ENCODE data around the gene SLC6A18. TPM values are rescaled to one million over a fixed set of nuclear protein-coding genes. Genes with fewer than 3 reads are reported as not detected.

SLC6A18 gene
- total and polyA plus RNA-seq, 9 of the 15 experiments (the other 6 are each of a cell fraction or from before 2014, with no cell fraction given), result not detected

GRCh38 chr5:1192971-1193590 lies 32.1 kb upstream of the SLC6A18 start (continued):
- TF ChIP-seq ZNF184 (CRISPR knock-in tag; IDR thresholded peaks at IDR 0.05), result no peak
- TF ChIP-seq CREB1 (IDR thresholded peaks at IDR 0.05), result no peak
- no peak for TF ChIP-seq CREB1 (CRISPR knock-in tag; IDR thresholded peaks at IDR 0.05)
- no peak for TF ChIP-seq JUNB (CRISPR knock-in tag; conservative IDR thresholded peaks at IDR 0.05)
- peak; percentile 76; the same call in 1 of the 2 replicates for TF ChIP-seq OTX1 (CRISPR knock-in tag; IDR thresholded peaks at IDR 0.05)
- TF ChIP-seq, protein P1, sequence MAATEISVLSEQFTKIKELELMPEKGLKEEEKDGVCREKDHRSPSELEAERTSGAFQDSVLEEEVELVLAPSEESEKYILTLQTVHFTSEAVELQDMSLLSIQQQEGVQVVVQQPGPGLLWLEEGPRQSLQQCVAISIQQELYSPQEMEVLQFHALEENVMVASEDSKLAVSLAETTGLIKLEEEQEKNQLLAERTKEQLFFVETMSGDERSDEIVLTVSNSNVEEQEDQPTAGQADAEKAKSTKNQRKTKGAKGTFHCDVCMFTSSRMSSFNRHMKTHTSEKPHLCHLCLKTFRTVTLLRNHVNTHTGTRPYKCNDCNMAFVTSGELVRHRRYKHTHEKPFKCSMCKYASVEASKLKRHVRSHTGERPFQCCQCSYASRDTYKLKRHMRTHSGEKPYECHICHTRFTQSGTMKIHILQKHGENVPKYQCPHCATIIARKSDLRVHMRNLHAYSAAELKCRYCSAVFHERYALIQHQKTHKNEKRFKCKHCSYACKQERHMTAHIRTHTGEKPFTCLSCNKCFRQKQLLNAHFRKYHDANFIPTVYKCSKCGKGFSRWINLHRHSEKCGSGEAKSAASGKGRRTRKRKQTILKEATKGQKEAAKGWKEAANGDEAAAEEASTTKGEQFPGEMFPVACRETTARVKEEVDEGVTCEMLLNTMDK (IDR thresholded peaks at IDR 0.05; ENCODE audit: borderline replicate concordance, insufficient read depth, low read depth, low read length, poor library complexity, severe bottlenecking), result no peak
- no peak for TF ChIP-seq ZKSCAN3 (CRISPR knock-in tag; IDR thresholded peaks at IDR 0.05)
- TF ChIP-seq MCM3 (IDR thresholded peaks at IDR 0.05), result peak; percentile 71; the same call in 1 of the 2 replicates
- TF ChIP-seq NFATC3 (IDR thresholded peaks at IDR 0.05), result no peak
- TF ChIP-seq U2AF1 (optimal IDR thresholded peaks at IDR 0.05; ENCODE audit: low read depth, low read length), result no peak
- TF ChIP-seq KLF13 (tag; IDR thresholded peaks at IDR 0.05; ENCODE audit: borderline replicate concordance, low read depth), result no peak
- no peak for TF ChIP-seq ESRRB (CRISPR knock-in tag; IDR thresholded peaks at IDR 0.05; ENCODE audit: borderline replicate concordance)
- 0 out of 4 replicates have a peak, but pooled peaks of 1 of the 2 experiments have one; percentile 84 for TF ChIP-seq MCM7 (IDR thresholded peaks at IDR 0.05)
- TF ChIP-seq HDGF (IDR thresholded peaks at IDR 0.05), result no peak
- TF ChIP-seq FOXK2 (conservative IDR thresholded peaks at IDR 0.05 in 1 of 2, IDR thresholded peaks at IDR 0.05 in 1 of 2; ENCODE audit: low read depth in 2 of 2), result no peak
- no peak for TF ChIP-seq HMGXB4 (CRISPR knock-in tag; IDR thresholded peaks at IDR 0.05)
- TF ChIP-seq NCOA4 (IDR thresholded peaks at IDR 0.05; ENCODE audit: partially characterized antibody), result no peak
- TF ChIP-seq MEF2A (IDR thresholded peaks at IDR 0.05; ENCODE audit: control insufficient read depth, low read depth, low read length), result no peak
- TF ChIP-seq ZNF583 (CRISPR knock-in tag; IDR thresholded peaks at IDR 0.05), result no peak
- TF ChIP-seq THRAP3 (IDR thresholded peaks at IDR 0.05; ENCODE audit: borderline replicate concordance), result no peak
- TF ChIP-seq POLR2H (tag; IDR thresholded peaks at IDR 0.05; ENCODE audit: low read depth), result no peak
- peak; percentile 46; the same call in 1 of the 2 replicates for TF ChIP-seq ZNF740 (CRISPR knock-in tag; IDR thresholded peaks at IDR 0.05)
- TF ChIP-seq ZNF740 (tag; IDR thresholded peaks at IDR 0.05), result no peak

Measured in K562 (cell line).